SK-N-SH (cell line): ENCODE measurements around the gene HDHD5.

Source experiments
- MXI1 ChIP-seq: IDR thresholded peaks from 2 replicates; pipeline ENCODE4 v1.6.1; 2012; ENCODE audit warnings: mild to moderate bottlenecking, low read depth, low read length, improper control_type of control experiment
- TF ChIP-seq, protein P1 (sequence below): IDR thresholded peaks from 2 replicates; pipeline ENCODE4 v1.6.1; 2012; ENCODE audit warnings: mild to moderate bottlenecking, low read depth, low read length, moderate library complexity
- TF ChIP-seq, protein P2 (sequence below): fragments of 200-600 bp; sonication (generic); IDR thresholded peaks from 2 replicates; pipeline ENCODE4 v1.6.1; 2017; ENCODE audit warnings: antibody characterized with exemption, mild to moderate bottlenecking, moderate library complexity

GRCh38 chr22:17152340-17152739, 6.7 kb downstream of the HDHD5 start:
- TF ChIP-seq, protein P1, sequence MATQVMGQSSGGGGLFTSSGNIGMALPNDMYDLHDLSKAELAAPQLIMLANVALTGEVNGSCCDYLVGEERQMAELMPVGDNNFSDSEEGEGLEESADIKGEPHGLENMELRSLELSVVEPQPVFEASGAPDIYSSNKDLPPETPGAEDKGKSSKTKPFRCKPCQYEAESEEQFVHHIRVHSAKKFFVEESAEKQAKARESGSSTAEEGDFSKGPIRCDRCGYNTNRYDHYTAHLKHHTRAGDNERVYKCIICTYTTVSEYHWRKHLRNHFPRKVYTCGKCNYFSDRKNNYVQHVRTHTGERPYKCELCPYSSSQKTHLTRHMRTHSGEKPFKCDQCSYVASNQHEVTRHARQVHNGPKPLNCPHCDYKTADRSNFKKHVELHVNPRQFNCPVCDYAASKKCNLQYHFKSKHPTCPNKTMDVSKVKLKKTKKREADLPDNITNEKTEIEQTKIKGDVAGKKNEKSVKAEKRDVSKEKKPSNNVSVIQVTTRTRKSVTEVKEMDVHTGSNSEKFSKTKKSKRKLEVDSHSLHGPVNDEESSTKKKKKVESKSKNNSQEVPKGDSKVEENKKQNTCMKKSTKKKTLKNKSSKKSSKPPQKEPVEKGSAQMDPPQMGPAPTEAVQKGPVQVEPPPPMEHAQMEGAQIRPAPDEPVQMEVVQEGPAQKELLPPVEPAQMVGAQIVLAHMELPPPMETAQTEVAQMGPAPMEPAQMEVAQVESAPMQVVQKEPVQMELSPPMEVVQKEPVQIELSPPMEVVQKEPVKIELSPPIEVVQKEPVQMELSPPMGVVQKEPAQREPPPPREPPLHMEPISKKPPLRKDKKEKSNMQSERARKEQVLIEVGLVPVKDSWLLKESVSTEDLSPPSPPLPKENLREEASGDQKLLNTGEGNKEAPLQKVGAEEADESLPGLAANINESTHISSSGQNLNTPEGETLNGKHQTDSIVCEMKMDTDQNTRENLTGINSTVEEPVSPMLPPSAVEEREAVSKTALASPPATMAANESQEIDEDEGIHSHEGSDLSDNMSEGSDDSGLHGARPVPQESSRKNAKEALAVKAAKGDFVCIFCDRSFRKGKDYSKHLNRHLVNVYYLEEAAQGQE, result peak; percentile 49; the same call in 1 of the 2 replicates
- TF ChIP-seq MXI1, result no peak
- TF ChIP-seq, protein P2, sequence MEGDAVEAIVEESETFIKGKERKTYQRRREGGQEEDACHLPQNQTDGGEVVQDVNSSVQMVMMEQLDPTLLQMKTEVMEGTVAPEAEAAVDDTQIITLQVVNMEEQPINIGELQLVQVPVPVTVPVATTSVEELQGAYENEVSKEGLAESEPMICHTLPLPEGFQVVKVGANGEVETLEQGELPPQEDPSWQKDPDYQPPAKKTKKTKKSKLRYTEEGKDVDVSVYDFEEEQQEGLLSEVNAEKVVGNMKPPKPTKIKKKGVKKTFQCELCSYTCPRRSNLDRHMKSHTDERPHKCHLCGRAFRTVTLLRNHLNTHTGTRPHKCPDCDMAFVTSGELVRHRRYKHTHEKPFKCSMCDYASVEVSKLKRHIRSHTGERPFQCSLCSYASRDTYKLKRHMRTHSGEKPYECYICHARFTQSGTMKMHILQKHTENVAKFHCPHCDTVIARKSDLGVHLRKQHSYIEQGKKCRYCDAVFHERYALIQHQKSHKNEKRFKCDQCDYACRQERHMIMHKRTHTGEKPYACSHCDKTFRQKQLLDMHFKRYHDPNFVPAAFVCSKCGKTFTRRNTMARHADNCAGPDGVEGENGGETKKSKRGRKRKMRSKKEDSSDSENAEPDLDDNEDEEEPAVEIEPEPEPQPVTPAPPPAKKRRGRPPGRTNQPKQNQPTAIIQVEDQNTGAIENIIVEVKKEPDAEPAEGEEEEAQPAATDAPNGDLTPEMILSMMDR, result no peak
